Measurements from ENCODE around the gene WDR19. TPM values are rescaled to one million over a fixed set of nuclear protein-coding genes. Genes with fewer than 3 reads are reported as not detected.

Gene WDR19
- total and polyA plus RNA-seq, 11 donors = 4.3 to 15.6 (median 8.1) TPM

- DNase-seq (no peak), ATAC-seq (peak in 1 of 4 donors; percentile 38)
- H3K9me3 ChIP-seq = peaks cover 0 to 10% (median 0%) of the 10 kb centered on the region in 12 donors
- TF ChIP-seq CTCF (IDR thresholded peaks at IDR 0.05) (no peak), POLR2A (IDR thresholded peaks at IDR 0.05) (no peak)
- WGBS, 4 donors = 83 to 95% (median 88%) methylated on average over 1 of the region's 1 CpG
- no peak overlapping the region for H3K4me3 ChIP-seq
- H3K27me3 ChIP-seq = no peaks in the 10 kb centered on the region
- intact Hi-C loops (cut with DNase I) = no loop called here
- no peaks in the 10 kb centered on the region for H3K4me1 ChIP-seq
- peaks cover 0 to 79% (median 32%) of the 10 kb centered on the region in 9 donors for H3K36me3 ChIP-seq
- no peak overlapping the region for H3K27ac ChIP-seq
These were observed 22.7 kb downstream of the WDR19 start for GRCh38 chr4:39205000-39205399.

DNA sequence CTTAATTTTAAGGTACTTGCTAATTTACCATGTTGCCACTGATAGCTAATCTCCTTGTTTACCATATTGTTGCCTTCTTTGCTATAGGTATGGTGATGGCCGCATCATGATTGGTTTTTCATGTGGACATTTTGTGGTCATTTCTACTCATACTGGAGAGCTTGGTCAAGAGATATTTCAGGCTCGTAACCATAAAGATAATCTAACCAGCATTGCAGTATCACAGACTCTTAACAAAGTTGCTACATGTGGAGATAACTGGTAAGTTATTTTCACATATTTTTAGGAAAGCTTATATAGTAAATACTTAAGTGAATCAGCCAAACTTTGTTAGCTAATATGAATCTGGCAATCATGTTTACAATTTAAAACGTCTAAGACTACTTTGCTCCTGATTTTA lies 23.1 kb downstream of the WDR19 start:
- Histone ChIP-seq H3K4me3 (no peak overlapping the region), H3K27me3 (no peaks in the 10 kb centered on the region), H3K27ac (no peak overlapping the region), H3K4me1 (no peaks in the 10 kb centered on the region), H3K36me3 (peaks cover 0 to 79% (median 32%) of the 10 kb centered on the region in 9 donors), H3K9me3 (peaks cover 0 to 10% (median 0%) of the 10 kb centered on the region in 12 donors)
- intact Hi-C loops (cut with DNase I) = no loop called here
- ATAC-seq (no peak), DNase-seq (no peak)
- WGBS, 4 donors = 87 to 94% (median 91%) methylated on average over 3 of the region's 3 CpGs
- TF ChIP-seq CTCF (IDR thresholded peaks at IDR 0.05) = no peak
- no peak for TF ChIP-seq POLR2A (IDR thresholded peaks at IDR 0.05)

- 81 to 87% (median 85%) methylated on average over 2 of the region's 2 CpGs for WGBS, 4 donors
- intact Hi-C loops (cut with DNase I) = no loop called here
- ATAC-seq (no peak), DNase-seq (no peak)
- H3K4me3 ChIP-seq = no peak overlapping the region
- no peaks in the 10 kb centered on the region for H3K4me1 ChIP-seq
- no peak for TF ChIP-seq POLR2A (IDR thresholded peaks at IDR 0.05)
- TF ChIP-seq CTCF (IDR thresholded peaks at IDR 0.05) = no peak
- no peaks in the 10 kb centered on the region for H3K9me3 ChIP-seq
- peaks cover 0 to 45% (median 11%) of the 10 kb centered on the region in 9 donors for H3K36me3 ChIP-seq
- H3K27ac ChIP-seq = no peak overlapping the region
- no peaks in the 10 kb centered on the region for H3K27me3 ChIP-seq
These were observed 45.6 kb downstream of the WDR19 start for GRCh38 chr4:39227906-39228305.

- Histone ChIP-seq H3K27ac (no peak overlapping the region), H3K9me3 (no peaks in the 10 kb centered on the region), H3K4me3 (no peak overlapping the region), H3K4me1 (no peaks in the 10 kb centered on the region), H3K27me3 (no peaks in the 10 kb centered on the region), H3K36me3 (peaks cover 0 to 50% (median 15%) of the 10 kb centered on the region in 9 donors)
- DNase-seq (no peak), ATAC-seq (no peak)
- intact Hi-C loops (cut with DNase I) = no loop called here
- WGBS, 4 donors = 93 to 94% (median 94%) methylated on average over 4 of the region's 4 CpGs
- TF ChIP-seq POLR2A (IDR thresholded peaks at IDR 0.05) (no peak), CTCF (IDR thresholded peaks at IDR 0.05) (no peak)
These were observed 46.0 kb downstream of the WDR19 start for GRCh38 chr4:39228377-39228776.
